ENCODE measurements around the gene ZDHHC23. TPM values are rescaled to one million over a fixed set of nuclear protein-coding genes. Genes with fewer than 3 reads are reported as not detected.

The ZDHHC23 gene, protein sequence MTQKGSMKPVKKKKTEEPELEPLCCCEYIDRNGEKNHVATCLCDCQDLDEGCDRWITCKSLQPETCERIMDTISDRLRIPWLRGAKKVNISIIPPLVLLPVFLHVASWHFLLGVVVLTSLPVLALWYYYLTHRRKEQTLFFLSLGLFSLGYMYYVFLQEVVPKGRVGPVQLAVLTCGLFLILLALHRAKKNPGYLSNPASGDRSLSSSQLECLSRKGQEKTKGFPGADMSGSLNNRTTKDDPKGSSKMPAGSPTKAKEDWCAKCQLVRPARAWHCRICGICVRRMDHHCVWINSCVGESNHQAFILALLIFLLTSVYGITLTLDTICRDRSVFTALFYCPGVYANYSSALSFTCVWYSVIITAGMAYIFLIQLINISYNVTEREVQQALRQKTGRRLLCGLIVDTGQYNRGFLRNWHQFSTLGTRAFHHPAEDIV
- 1.7 and 2.4 TPM in 2 replicates for total RNA-seq (ENCODE audit: low replicate concordance)

DNA sequence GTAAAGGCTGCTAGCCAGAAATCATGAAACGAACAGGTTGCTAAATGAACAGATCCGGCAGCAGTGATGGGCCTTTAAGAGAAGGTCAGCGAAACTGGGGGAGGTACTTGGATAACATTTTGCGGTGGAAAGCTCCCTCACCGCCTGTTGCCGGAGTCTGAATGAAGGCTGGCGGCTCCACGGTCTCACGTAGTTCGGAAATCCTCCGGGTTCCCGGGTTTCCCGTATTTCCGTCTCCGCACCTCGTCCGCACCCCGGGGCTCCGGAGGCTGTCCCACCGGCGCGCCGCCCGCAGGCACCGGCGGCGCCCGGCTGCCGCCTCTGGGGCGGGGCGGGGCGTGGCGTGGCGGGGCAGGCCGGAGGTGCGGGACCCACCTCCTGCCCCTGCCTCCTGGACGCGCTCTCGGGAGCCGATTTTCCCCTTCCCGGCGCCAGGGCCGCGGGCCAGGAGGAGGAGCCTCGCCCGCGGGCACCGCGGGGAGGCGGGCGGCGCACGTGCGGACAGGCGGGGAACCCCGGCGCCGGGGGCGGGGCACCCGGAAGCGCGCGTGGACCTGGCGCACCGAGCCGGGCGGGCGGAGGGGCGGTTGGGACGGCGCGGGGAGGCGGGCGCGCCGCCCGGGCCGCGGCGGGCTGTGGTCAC, at the start of gene ZDHHC23:
ZDHHC23 (plus strand) TSS at position 642 of the 643 bp plus-strand sequence. CDS start 790 bp downstream, outside the sequence.
- Histone ChIP-seq H3K27me3 (peaks cover 57% of the 10 kb centered on the region), H3K27ac (no peak within 1 kb of the TSS), H3K9me3 (ENCODE audit: low read depth) (no peaks in the 10 kb centered on the region), H4K20me1 (ENCODE audit: low read depth) (no peaks in the 10 kb centered on the region), H3K9ac (no peak within 1 kb of the TSS), H3K4me2 (peak within 1 kb of the TSS; percentile 99), H3K4me1 (peaks cover 13% of the 10 kb centered on the region), H3K36me3 (no peaks in the 10 kb centered on the region), H3K4me3 (peak within 1 kb of the TSS; percentile 65), H3F3A (ENCODE audit: low read depth) (peaks cover 17% of the 10 kb centered on the region), H3K79me2 (ENCODE audit: low read depth) (no peaks in the 10 kb centered on the region), H2AFZ (replicated peaks) (peak within 1 kb of the TSS; percentile 90)
- Mint-ChIP-seq H3K9me3 (no peaks in the 10 kb centered on the region), H3K4me3 (peak within 1 kb of the TSS; percentile 89), H3K27me3 (ENCODE audit: insufficient read depth, low read depth) (peaks cover 17% of the 10 kb centered on the region), H3K4me1 (peaks cover 8% of the 10 kb centered on the region), H3K27ac (no peak within 1 kb of the TSS), H3K36me3 (no peaks in the 10 kb centered on the region)
- peak; percentile 81 for DNase-seq (ENCODE audit: low spot score)
- TF ChIP-seq, protein P1, sequence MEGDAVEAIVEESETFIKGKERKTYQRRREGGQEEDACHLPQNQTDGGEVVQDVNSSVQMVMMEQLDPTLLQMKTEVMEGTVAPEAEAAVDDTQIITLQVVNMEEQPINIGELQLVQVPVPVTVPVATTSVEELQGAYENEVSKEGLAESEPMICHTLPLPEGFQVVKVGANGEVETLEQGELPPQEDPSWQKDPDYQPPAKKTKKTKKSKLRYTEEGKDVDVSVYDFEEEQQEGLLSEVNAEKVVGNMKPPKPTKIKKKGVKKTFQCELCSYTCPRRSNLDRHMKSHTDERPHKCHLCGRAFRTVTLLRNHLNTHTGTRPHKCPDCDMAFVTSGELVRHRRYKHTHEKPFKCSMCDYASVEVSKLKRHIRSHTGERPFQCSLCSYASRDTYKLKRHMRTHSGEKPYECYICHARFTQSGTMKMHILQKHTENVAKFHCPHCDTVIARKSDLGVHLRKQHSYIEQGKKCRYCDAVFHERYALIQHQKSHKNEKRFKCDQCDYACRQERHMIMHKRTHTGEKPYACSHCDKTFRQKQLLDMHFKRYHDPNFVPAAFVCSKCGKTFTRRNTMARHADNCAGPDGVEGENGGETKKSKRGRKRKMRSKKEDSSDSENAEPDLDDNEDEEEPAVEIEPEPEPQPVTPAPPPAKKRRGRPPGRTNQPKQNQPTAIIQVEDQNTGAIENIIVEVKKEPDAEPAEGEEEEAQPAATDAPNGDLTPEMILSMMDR (IDR thresholded peaks at IDR 0.05): no peak
- peak; percentile 48 for TF ChIP-seq EZH2 (IDR thresholded peaks at IDR 0.05)
- TF ChIP-seq EZH2phosphoT487 (IDR thresholded peaks at IDR 0.05): no peak

DNA sequence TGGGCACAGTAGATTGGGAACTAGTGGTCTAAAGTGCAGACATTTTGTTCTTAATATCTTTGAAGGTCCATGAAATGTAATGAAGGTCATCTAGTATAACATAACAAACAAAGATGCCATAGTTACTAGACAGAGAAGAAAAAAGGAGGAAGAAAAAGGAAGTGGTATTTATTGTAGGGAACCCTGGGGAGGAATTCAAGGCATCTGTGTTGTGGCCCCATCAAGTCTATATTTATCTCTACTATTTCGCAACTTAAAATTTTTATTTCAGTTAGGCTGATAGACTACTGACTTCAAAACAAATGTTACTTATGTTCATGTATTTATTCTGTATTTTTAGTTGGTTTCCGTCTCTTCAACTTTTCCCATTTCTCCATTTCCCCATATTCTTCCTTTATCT, 48.9 kb upstream of the ZDHHC23 start:
- H2AFZ ChIP-seq (replicated peaks): no peak overlapping the region

DNA sequence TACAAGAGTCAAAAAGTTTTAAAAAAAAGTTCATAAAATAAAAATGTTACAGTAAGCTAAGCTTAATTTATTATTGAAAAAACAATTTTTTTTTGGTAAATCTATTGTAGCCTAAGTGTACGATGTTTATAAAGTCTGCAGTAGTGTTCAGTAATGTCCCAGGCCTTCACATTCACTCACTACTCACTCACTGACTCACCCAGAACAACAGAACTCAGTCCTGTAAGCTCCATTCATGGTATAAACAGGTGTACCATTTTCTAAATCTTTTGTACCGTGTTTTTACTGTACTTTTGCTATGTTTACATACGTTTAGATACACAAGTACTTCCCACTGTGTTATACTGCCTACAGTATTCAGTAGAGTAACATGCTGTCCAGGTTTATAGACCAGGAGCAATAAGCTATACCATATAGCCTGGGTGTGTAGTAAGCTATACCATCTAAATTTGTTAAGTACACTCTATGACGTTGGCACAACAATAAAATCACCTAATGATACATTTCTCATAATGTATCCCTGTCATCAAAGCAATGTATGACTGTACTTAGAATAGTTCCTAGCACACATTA, 41.2 kb upstream of the ZDHHC23 start:
- H3K36me3 Mint-ChIP-seq: no peaks in the 10 kb centered on the region
- H3K4me3 Mint-ChIP-seq: no peak overlapping the region
- no peaks in the 10 kb centered on the region for H3K9me3 ChIP-seq (ENCODE audit: low read depth)
- no peaks in the 10 kb centered on the region for H3K4me1 Mint-ChIP-seq
- TF ChIP-seq EZH2 (IDR thresholded peaks at IDR 0.05): no peak
- no peak for TF ChIP-seq EZH2phosphoT487 (IDR thresholded peaks at IDR 0.05)
- TF ChIP-seq, protein P1 (IDR thresholded peaks at IDR 0.05): no peak
- H3K4me1 ChIP-seq: no peaks in the 10 kb centered on the region
- no peaks in the 10 kb centered on the region for H4K20me1 ChIP-seq (ENCODE audit: low read depth)
- no peak overlapping the region for H3K4me3 ChIP-seq
- H3K27me3 Mint-ChIP-seq (ENCODE audit: insufficient read depth, low read depth): no peaks in the 10 kb centered on the region
- DNase-seq (ENCODE audit: low spot score): no peak
- no peaks in the 10 kb centered on the region for H3K27me3 ChIP-seq
- no peak overlapping the region for H3K27ac ChIP-seq
- H3K9me3 Mint-ChIP-seq: peaks cover 7% of the 10 kb centered on the region
- no peaks in the 10 kb centered on the region for H3K36me3 ChIP-seq
- no peak overlapping the region for H2AFZ ChIP-seq (replicated peaks)
- no peak overlapping the region for H3K9ac ChIP-seq
- no peak overlapping the region for H3K27ac Mint-ChIP-seq
- H3K79me2 ChIP-seq (ENCODE audit: low read depth): no peaks in the 10 kb centered on the region
- no peaks in the 10 kb centered on the region for H3F3A ChIP-seq (ENCODE audit: low read depth)
- no peak overlapping the region for H3K4me2 ChIP-seq

More for the DNA sequence above, 48.9 kb upstream of the ZDHHC23 start:
- Mint-ChIP-seq H3K4me1 (no peaks in the 10 kb centered on the region), H3K27me3 (ENCODE audit: insufficient read depth, low read depth) (no peaks in the 10 kb centered on the region), H3K9me3 (no peaks in the 10 kb centered on the region), H3K27ac (no peak overlapping the region), H3K4me3 (no peak overlapping the region), H3K36me3 (no peaks in the 10 kb centered on the region)
- Histone ChIP-seq H3K4me2 (no peak overlapping the region), H3K79me2 (ENCODE audit: low read depth) (no peaks in the 10 kb centered on the region), H3K27ac (no peak overlapping the region), H3K9ac (no peak overlapping the region), H4K20me1 (ENCODE audit: low read depth) (no peaks in the 10 kb centered on the region), H3K9me3 (ENCODE audit: low read depth) (no peaks in the 10 kb centered on the region), H3K36me3 (no peaks in the 10 kb centered on the region), H3K27me3 (no peaks in the 10 kb centered on the region), H3F3A (ENCODE audit: low read depth) (no peaks in the 10 kb centered on the region), H3K4me3 (no peak overlapping the region), H3K4me1 (no peaks in the 10 kb centered on the region)
- TF ChIP-seq EZH2phosphoT487 (IDR thresholded peaks at IDR 0.05) (no peak), EZH2 (IDR thresholded peaks at IDR 0.05) (no peak)
- TF ChIP-seq, protein P1 (IDR thresholded peaks at IDR 0.05): no peak
- DNase-seq (ENCODE audit: low spot score): no peak

Data from neural progenitor cell (in vitro differentiated cells).